Measurements from ENCODE around the gene ARSA.
"Not testable (repeated sequence)": the region's sequence is repeated elsewhere in the genome, so short reads cannot be mapped to it uniquely, and the experiment has no call there.

ARSA gene

DNA sequence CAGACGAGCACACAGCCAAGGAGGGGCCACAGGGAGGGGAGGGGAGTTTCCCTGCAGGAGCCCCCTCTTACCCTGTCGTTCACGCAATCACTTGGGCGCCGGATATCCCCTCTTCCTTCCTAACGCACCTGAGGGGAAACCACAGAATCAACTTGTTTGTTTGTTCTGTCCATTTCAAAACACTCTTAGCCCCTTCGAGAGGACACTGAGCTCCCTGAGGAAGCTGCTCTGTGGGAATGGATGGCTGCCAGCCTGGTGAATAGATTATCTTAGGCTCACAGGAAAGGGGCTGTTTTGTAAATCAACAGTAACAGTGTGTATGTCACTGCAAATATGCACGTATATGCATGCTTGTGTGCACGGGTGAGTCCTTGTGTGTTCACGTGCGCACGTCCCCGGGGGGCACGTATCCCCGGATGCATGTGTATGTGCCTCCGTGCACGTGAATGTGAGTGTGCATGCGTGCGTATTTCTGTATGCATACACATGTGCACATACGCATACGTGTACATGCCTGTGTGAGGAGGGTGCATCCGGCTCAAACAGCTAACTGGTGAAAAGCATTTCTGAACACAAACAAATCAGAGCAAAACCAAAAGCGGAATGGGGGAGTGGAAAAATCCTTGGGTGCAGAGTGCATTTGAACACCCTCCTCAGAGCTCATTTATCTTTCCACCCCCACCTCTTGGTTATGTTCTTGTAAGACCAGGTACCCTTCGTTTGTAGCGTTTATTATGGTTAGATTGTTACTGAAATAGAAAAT, 7.2 kb downstream of the ARSA start:
- peak; percentile 74 for DNase-seq

- not testable (repeated sequence) for DNase-seq
These were observed 13.7 kb downstream of the ARSA start for GRCh38 chr22:50614296-50614695.

- no peak for DNase-seq
These were observed 14.5 kb downstream of the ARSA start for GRCh38 chr22:50613291-50613981.

GRCh38 chr22:50612528-50613221, 15.3 kb downstream of the ARSA start:
- DNase-seq, result peak; percentile 24

DNA sequence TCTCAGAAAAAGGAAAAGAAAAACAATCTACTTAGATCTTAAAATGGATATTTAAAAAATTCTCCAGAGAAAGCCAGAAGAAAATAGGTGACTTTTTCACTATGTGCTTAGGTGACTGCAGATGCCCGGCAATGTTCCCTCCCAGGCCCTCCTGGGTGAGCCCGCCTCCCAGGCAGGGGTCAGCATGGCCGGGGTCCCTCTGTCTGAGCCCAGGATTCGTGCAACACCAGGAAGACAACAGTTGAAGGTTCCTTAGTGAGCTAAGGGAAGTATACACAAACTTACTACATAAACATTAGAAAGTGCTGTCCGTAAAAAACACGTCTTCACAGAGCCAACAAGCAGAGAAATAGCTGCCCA, 15.8 kb downstream of the ARSA start:
- DNase-seq, result no peak

DNA sequence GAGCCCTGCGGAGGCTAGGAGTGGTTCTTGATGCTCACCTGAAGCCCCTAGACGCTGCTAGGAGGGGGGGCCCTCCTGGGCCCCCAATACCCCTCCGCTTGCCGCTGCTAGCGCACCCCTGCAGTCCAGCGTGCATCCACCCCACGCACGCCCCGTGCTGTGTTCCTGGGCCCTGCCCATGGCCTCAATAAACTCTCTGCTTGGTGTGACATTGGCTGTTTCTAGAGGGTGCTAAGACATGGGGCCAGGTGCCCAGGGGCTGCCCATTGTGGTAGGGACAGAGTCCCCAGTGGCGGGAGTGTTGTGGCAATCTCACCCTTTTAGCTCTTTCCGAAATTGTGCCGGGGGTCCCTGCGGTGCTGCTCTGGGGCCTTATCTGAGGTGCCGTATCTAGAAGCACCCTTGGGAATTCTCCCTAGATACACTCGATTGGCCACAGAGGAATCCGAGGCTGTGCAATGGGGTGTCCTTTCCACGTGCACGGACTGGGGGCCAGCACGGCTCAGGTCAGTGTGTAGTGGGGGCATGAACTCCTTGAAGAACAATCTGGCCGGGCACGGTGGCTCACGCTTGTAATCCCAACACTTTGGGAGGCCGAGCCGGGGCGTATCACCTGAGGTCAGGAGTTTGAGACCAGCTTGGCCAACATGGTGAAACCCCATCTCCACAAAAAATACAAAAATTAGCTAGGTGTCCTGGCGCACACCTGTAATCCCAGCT, 16.5 kb downstream of the ARSA start:
- DNase-seq, result no peak

- DNase-seq, result no peak
These were observed 17.4 kb downstream of the ARSA start for GRCh38 chr22:50610581-50610980.

- DNase-seq, result no peak
These were observed 17.9 kb downstream of the ARSA start for GRCh38 chr22:50610041-50610451.

DNA sequence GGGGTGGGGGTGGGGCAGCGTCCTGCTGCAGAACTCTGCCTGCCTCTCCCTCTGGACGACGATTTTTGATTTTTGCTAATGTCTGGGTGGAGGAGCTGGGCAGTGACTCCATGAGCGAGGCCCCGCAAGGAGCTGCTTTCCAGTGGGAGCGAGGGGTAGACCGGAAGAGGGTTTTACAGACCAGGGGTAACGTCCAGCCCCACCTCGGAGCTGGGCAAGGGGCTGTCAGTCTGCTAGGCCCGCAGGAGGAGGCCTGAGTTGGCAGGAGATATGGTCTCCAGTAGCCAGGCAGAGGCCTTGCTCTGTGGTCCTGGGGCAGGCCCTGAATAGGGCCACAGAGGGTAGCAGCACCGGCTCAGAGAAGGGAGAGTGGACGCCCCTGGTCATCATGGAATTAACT, 18.4 kb downstream of the ARSA start:
- no peak for DNase-seq

- no peak for DNase-seq
These were observed 19.0 kb downstream of the ARSA start for GRCh38 chr22:50608996-50609395.

GRCh38 chr22:50608058-50608840, 19.7 kb downstream of the ARSA start:
- DNase-seq, result not testable (repeated sequence)

DNA sequence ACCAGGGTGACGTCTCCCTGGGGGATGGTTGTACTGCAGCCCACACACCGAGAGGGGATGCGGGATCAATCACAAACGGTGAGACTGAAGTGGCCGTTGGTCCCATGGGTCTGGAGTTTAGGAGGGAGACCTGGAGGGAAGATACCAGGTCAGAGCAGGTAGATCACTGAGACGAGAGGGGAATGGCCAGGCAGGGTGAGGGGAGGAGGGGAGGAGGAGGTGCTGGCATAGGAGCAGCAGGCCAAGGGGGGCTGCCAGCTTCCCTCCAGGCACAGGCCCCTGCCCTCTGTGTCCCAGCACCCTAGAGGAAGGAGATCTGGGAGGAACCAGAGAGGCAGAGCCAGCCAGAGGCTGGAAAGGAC, 20.3 kb downstream of the ARSA start:
- no peak for DNase-seq

DNA sequence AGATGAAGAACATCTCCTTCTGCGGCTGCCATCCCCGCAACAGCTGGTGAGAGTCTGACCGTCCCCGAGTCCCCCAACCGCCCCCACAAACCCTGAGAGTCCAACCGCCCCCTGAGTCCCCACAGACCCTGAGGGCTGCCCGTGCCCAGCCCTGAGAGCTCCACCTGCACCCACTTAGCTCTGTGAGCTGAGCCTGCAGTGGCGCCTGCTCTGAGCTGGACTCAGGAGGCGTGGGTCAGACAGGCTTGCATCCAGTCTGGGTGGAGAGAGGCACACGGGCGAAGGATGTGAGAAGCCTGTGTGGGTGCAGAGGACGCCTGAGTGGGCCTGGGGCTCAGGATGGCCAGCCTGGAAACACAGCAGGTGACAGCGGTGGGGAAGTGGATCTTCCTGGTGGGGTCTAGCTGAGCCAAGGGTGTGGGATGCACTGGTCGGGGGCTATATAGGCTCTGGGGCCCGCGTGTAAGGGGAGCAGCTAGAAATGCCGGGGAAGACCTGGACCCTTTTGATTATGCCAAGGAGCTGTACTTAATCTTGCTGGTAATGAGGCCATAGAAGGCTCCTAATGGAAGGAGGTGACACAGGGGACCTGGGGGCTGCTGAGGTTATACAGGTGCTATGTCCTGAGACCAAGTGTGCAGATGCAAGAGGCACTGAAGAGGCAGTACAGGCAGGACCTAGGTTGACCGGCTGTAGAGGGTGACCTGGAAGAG, 20.9 kb downstream of the ARSA start:
- no peak for DNase-seq

DNA sequence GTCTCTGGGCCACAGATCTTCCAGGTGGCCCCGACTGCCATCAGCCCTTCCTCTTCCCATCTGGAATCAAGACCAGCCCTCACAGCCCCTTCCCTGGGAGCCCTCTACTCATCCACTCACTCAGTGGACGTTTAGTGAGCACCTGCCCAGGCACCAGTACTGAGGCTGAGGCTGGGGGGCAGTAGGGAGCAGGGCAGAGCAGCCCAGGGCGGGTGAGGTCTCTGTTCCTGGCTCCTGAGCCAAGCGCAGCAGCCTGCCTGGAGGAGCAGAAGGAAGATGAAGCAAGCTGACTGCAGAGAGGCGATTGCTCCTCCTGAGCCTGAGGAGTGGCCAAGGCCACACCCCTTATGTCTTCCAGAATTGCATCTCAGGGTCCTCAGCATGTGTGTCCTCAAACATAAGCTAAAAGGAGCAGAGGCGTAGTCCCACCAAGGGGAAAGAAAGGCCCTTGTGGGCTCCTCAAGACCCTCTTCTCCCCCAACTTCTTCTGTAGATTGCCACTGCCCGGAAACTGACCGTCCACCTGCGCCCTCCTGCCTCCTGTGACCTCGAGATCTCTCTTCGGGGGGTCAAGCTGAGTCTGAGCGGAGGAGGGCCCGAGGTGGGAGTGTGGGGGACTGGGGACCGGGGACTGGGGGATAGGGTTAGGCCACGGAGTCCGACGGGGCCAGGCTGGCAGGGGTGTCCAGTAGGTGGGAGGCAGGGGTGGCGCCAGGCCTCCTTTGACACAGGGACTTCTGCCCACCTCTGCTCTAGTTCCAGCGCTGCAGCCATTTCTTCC, 21.6 kb downstream of the ARSA start:
- DNase-seq, result no peak

- no peak for DNase-seq
These were observed 22.3 kb downstream of the ARSA start for GRCh38 chr22:50605613-50606074.

GRCh38 chr22:50605002-50605612, 22.8 kb downstream of the ARSA start:
- DNase-seq, result no peak

- DNase-seq, result no peak
These were observed 23.5 kb downstream of the ARSA start for GRCh38 chr22:50604256-50605001.

GRCh38 chr22:50603511-50604255, 24.3 kb downstream of the ARSA start:
- DNase-seq, result no peak

- DNase-seq, result no peak
These were observed 25.6 kb downstream of the ARSA start for GRCh38 chr22:50602338-50602700.

Measured in activated CD4-positive, alpha-beta T cell treated with anti-CD3 and anti-CD28 coated beads for 48 hours (primary cell).